Rectal smooth muscle tissue (tissue), 1 donor: Measurements from ENCODE around the gene NDUFAF8.

Source experiments
- H3K27ac ChIP-seq: one replicate; pipeline ENCODE4 v1.7.0; 2013; ENCODE audit warnings: low read depth, low read length, inconsistent platforms
- H3K27me3 ChIP-seq: one replicate; pipeline ENCODE4 v1.7.0; 2013; ENCODE audit warnings: low read length; ENCODE audit not compliant: control insufficient read depth, insufficient read depth
- H3K36me3 ChIP-seq: one replicate; pipeline ENCODE4 v1.7.0; 2013; ENCODE audit warnings: low read length; ENCODE audit not compliant: control insufficient read depth, insufficient read depth
- H3K4me1 ChIP-seq: one replicate; pipeline ENCODE4 v1.7.0; 2013; ENCODE audit warnings: low read length; ENCODE audit not compliant: control insufficient read depth, insufficient read depth
- H3K4me3 ChIP-seq: one replicate; pipeline ENCODE4 v1.7.0; 2013; ENCODE audit warnings: low read length
- H3K9ac ChIP-seq: one replicate; pipeline ENCODE4 v1.7.0; 2013; ENCODE audit warnings: low read length

The NDUFAF8 gene

DNA sequence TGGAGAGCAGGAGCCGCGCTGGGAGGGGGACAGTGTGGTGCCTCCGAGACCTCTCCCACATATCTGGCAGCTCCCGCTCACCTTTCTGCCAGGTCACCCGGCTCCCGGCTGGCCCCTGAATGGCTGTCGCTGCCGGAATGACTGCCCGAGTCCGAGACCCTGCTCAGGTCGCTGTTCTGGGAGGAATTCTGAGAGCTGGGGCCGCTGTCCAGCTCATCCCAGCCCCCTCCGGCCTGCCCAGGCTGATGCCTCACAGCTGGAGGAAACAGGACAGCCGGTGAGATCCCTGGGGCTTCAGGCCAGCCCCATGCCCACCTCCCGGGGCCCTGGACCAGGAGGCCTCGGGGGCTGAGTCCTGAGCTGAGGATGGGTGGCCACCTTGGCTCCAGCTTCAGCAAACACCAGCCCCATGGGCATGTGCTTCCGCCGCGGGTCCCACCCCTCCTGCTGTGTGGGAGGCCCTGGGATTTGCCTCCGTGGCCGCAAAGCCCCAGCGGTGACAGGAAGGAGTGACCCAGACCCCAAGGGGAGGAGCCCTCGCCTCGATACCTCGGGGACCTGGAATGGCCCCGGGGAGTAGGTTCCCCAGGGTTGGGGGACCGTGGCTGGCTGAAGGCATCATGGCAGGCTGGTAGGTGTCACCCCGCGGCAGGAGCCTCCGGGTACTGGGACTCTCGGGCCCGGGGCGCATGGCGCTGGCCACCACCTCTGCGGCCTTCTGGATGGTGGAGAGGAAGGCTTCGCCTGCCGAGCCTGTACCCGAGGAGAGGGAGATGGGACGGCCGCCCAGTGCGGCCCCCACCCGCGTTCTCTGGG, 7.1 kb upstream of the NDUFAF8 start:
- H3K9ac ChIP-seq = no peak overlapping the region

DNA sequence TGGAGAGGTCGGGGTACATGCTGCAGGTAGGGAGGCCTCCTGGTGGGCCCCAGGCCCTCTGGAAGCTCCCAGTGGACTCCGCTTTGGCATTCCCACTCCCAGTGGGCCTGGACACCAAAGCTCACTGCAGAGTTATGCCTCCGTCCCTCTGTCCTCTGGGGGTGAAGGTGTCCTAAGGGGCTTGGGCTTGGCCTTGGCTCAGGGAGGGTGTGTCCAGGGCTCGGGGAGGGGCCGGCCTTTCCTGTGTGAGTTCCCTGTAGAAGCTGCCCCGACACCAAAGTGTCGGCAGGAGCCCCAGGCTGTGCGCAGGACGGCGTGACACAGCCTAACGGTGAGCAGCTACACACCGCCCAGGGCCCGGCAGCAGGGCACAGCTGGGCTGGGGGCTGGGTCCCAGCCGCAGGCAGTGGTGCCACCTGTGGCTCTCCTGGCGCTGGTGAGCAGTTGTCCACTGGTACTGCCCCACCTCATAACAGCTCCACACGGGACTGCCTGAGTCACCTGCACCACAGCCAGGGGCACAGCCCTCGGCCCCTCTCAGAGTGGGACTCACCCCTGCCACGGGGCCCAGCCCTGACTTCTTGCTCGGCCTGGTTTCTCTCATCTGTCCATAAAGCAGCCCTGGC, 6.4 kb upstream of the NDUFAF8 start:
- Histone ChIP-seq H3K9ac (no peak overlapping the region), H3K27me3 (no peaks in the 10 kb centered on the region), H3K27ac (no peak overlapping the region), H3K4me1 (no peaks in the 10 kb centered on the region), H3K4me3 (no peak overlapping the region), H3K36me3 (peaks cover 20% of the 10 kb centered on the region)

More for the DNA sequence above, 7.1 kb upstream of the NDUFAF8 start:
- no peaks in the 10 kb centered on the region for H3K27me3 ChIP-seq
- no peak overlapping the region for H3K4me3 ChIP-seq
- H3K36me3 ChIP-seq = peaks cover 20% of the 10 kb centered on the region
- H3K27ac ChIP-seq = no peak overlapping the region
- H3K4me1 ChIP-seq = no peaks in the 10 kb centered on the region

DNA sequence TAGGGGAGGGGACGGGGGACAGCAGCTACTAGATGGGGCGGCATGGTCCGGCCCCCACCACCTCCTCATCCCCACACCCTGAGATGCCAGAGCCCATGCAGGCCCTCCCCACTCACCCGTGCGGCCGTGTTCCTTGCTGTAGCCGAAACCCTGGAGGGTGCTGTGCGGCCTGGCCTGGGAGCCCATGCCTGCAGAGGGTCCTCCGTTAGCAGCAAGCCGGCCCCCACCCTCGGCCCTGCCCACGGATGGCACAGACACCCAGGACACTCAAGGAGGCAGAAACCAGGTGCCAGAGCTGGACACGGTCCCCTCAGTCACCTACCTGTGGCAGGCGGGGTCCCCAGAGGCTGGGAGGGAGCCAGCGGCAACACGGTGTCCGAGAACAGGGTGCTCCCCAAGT, 5.8 kb upstream of the NDUFAF8 start:
- peaks cover 4% of the 10 kb centered on the region for H3K4me1 ChIP-seq
- H3K9ac ChIP-seq = no peak overlapping the region
- H3K4me3 ChIP-seq = no peak overlapping the region
- H3K27me3 ChIP-seq = no peaks in the 10 kb centered on the region
- no peak overlapping the region for H3K27ac ChIP-seq
- peaks cover 20% of the 10 kb centered on the region for H3K36me3 ChIP-seq

- Histone ChIP-seq H3K4me1 (peaks cover 4% of the 10 kb centered on the region), H3K9ac (no peak overlapping the region), H3K4me3 (no peak overlapping the region), H3K27ac (no peak overlapping the region), H3K27me3 (no peaks in the 10 kb centered on the region), H3K36me3 (peaks cover 20% of the 10 kb centered on the region)
These were observed 5.2 kb upstream of the NDUFAF8 start for GRCh38 chr17:81233811-81234505.

DNA sequence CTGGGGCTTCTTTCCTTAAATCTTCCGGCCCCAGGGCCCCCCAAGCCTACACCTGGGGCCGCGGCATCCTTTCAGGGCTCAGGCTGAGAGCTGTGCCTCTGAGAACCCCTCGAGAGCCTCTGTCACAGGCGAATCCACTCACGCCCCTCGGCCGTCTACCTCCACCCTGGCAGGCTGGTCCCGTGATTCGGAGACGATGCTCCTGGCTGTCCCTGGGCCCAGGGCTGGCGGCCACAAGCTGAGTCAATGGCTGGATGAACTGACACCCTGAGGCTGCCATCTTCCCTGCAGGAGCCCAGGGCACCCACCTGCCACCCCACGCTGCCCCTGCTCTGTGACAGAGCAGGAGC, 4.6 kb upstream of the NDUFAF8 start:
- H3K4me3 ChIP-seq = no peak overlapping the region
- peaks cover 4% of the 10 kb centered on the region for H3K4me1 ChIP-seq
- H3K9ac ChIP-seq = no peak overlapping the region
- no peak overlapping the region for H3K27ac ChIP-seq
- H3K36me3 ChIP-seq = peaks cover 18% of the 10 kb centered on the region
- H3K27me3 ChIP-seq = no peaks in the 10 kb centered on the region

GRCh38 chr17:81234940-81235821, 3.9 kb upstream of the NDUFAF8 start:
- Histone ChIP-seq H3K9ac (no peak overlapping the region), H3K27me3 (no peaks in the 10 kb centered on the region), H3K4me1 (peaks cover 5% of the 10 kb centered on the region), H3K4me3 (no peak overlapping the region), H3K27ac (no peak overlapping the region), H3K36me3 (peaks cover 13% of the 10 kb centered on the region)

DNA sequence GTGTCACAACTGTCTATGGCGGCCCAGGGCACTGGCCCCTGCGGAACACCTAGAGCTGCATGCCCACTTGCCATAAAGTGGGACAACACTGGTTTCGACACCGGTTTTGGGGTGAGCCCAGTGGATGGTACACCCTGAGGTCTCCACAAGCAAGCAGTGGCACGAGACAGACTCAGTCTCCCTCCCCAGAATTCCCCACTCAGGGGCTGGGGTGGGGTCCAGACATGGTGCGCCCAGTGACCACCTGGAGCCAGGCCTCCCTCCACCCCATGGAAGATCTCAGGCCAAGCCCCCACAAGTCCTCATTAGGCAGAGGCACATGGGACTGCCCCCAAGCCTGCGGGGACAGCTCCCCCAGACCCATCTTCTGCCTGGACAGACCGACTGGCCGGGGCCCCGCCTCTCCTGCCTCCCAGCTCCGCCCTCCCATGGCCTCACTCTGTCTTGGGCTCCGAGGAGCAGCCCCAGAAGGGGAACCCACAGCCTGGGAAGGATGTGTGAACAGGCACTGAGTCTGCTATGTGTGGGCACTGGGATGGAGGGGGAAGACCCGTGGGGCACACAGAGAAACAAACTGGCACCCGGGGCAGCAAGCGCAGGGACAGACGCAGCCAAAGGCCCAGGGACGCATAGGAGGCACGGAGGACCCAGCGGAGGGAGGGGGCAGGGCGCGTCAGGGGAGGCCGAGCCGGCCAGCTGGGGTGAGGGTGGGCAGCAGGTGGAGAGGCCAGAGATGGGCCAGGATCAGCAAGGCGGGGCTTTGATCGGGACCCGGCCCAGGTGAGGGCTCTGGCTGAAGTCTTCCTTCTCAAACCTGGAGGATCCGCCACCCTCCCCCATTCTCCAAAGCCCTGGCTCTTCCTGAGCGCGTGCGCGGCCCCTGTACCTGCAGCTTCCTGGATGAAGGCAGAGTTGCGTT, 3.0 kb upstream of the NDUFAF8 start:
- Histone ChIP-seq H3K9ac (no peak overlapping the region), H3K4me1 (peaks cover 5% of the 10 kb centered on the region), H3K4me3 (no peak overlapping the region), H3K36me3 (peaks cover 9% of the 10 kb centered on the region), H3K27me3 (no peaks in the 10 kb centered on the region), H3K27ac (no peak overlapping the region)

GRCh38 chr17:81236784-81237183, 2.3 kb upstream of the NDUFAF8 start:
- peaks cover 5% of the 10 kb centered on the region for H3K4me1 ChIP-seq
- no peaks in the 10 kb centered on the region for H3K27me3 ChIP-seq
- peaks cover 3% of the 10 kb centered on the region for H3K36me3 ChIP-seq
- H3K4me3 ChIP-seq = no peak overlapping the region
- no peak overlapping the region for H3K27ac ChIP-seq
- H3K9ac ChIP-seq = no peak overlapping the region

- Histone ChIP-seq H3K27me3 (no peaks in the 10 kb centered on the region), H3K4me1 (peaks cover 5% of the 10 kb centered on the region), H3K9ac (peak overlapping the region; percentile 74), H3K36me3 (peaks cover 3% of the 10 kb centered on the region), H3K4me3 (peak overlapping the region; percentile 94), H3K27ac (no peak overlapping the region)
These were observed 1.3 kb upstream of the NDUFAF8 start for GRCh38 chr17:81237591-81238489.

- Histone ChIP-seq H3K27ac (no peak overlapping the region), H3K4me3 (peak overlapping the region; percentile 94), H3K4me1 (peaks cover 5% of the 10 kb centered on the region), H3K9ac (peak overlapping the region; percentile 74), H3K36me3 (peaks cover 3% of the 10 kb centered on the region), H3K27me3 (no peaks in the 10 kb centered on the region)
These were observed 666 bp upstream of the NDUFAF8 start for GRCh38 chr17:81238490-81238814.
